PC-3 (cell line): Measurements from ENCODE around the gene PRLR.

Experiments used
- EZH2 ChIP-seq: fragments of 300-600 bp; sonication (generic); IDR thresholded peaks from one replicate; pipeline ENCODE4 v1.6.1; 2017; ENCODE audit warnings: antibody characterized with exemption, mild to moderate bottlenecking, low read length; ENCODE audit not compliant: unreplicated experiment
- TF ChIP-seq, protein P1 (sequence below): fragments of 300-600 bp; sonication (generic); conservative IDR thresholded peaks from 2 replicates; pipeline ENCODE4 v1.5.1; 2017; ENCODE audit warnings: antibody characterized with exemption, low read depth, mild to moderate bottlenecking, low read length

DNA sequence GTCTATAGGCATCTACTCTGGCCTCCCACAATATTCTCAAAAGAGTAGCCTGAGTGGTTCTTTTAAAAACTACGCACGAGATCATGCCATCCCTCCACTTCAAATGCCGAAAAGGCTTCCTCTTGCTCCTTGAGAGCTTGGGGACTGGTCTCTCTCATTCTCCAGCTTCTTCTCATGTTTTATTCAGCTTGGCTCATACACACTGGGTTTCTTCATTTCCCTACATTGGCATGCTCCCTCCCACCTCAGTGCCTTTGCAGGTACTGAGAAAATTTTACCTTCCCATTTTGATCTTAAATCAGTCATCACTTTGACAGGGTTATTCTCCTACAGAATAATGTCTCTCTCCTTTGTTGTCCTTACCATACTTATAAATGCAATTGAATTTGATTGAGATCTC, 20.4 kb downstream of the PRLR start:
- TF ChIP-seq, protein P1, sequence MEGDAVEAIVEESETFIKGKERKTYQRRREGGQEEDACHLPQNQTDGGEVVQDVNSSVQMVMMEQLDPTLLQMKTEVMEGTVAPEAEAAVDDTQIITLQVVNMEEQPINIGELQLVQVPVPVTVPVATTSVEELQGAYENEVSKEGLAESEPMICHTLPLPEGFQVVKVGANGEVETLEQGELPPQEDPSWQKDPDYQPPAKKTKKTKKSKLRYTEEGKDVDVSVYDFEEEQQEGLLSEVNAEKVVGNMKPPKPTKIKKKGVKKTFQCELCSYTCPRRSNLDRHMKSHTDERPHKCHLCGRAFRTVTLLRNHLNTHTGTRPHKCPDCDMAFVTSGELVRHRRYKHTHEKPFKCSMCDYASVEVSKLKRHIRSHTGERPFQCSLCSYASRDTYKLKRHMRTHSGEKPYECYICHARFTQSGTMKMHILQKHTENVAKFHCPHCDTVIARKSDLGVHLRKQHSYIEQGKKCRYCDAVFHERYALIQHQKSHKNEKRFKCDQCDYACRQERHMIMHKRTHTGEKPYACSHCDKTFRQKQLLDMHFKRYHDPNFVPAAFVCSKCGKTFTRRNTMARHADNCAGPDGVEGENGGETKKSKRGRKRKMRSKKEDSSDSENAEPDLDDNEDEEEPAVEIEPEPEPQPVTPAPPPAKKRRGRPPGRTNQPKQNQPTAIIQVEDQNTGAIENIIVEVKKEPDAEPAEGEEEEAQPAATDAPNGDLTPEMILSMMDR = no peak
- no peak for TF ChIP-seq EZH2
